ENCODE data around the gene SDS.

DNA sequence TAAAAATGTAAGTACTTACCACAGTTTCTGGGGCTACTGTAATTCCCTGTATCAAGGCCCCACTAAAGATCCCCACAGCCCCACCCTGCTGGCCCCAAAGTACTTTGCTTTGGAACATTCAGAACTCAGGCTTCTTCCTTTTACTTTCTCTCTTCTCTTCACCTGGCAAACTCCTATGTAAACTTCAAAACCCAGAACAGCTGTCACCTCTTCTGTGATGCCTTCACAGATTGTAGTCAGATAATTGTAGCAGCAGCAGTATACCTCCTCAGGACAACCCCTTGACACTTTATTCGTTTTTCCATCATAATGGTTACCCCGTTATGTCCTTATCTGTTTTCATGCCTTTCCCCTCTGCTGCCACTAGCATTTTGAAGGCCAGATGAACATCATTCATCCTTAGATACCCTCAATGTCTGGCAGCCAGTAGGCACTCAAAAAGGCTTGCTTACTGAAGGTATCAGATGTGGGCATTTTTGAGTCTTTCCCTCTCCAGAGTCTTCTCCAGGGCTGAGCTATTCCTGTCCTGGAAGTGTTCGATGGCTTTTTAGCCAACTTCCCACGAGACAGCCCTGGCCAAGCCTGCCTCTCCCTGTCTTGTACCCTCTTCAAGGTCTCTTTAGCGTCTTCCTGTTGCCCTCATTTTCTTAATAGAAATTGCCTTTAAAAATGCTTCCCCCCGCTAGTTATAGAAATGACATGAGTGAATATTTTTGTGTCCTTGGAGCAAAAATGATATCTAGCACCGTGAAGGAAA is 37.9 kb downstream of the SDS start:
- TF ChIP-seq CBX5 (IDR thresholded peaks at IDR 0.05; ENCODE audit: low read depth, low read length) (no peak), YY1 (IDR thresholded peaks at IDR 0.05; ENCODE audit: low read depth, low read length) (no peak), CHD2 (IDR thresholded peaks at IDR 0.05; ENCODE audit: low read length) (no peak), SP1 (IDR thresholded peaks at IDR 0.05; ENCODE audit: low read depth, low read length) (no peak), EZH2 (IDR thresholded peaks at IDR 0.05; ENCODE audit: low read depth, low read length, severe bottlenecking) (no peak), SIN3A (conservative IDR thresholded peaks at IDR 0.05 in 1 of 2, IDR thresholded peaks at IDR 0.05 in 1 of 2; ENCODE audit: low read depth in 1 of 2, low read length in 2 of 2) (no peak), BRCA1 (IDR thresholded peaks at IDR 0.05; ENCODE audit: low read depth, low read length) (no peak), NANOG (IDR thresholded peaks at IDR 0.05; ENCODE audit: insufficient read depth, low read depth, low read length, poor library complexity, severe bottlenecking) (no peak)
- TF ChIP-seq, protein P1, sequence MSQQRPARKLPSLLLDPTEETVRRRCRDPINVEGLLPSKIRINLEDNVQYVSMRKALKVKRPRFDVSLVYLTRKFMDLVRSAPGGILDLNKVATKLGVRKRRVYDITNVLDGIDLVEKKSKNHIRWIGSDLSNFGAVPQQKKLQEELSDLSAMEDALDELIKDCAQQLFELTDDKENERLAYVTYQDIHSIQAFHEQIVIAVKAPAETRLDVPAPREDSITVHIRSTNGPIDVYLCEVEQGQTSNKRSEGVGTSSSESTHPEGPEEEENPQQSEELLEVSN (IDR thresholded peaks at IDR 0.05) = no peak
